Heart right ventricle (tissue), 16 donors: ENCODE results near the gene MAST2. TPM values are rescaled to one million over a fixed set of nuclear protein-coding genes. Genes with fewer than 3 reads are reported as not detected.

Experiments used
- ATAC-seq, 8 donors: fragments of 200-7000 bp; cut with Tn5 transposase; one replicate each; pipeline ENCODE4 v1.9.1; 2020; ENCODE audit warnings: mild to moderate bottlenecking in 8 of 8, moderate library complexity in 8 of 8, moderate number of reproducible peaks in 1 of 8
- DNase-seq, 2 donors: peaks; one replicate each; pipeline ENCODE4 v3.0.0-alpha.2; 2020
- H3K27ac ChIP-seq, 10 donors: fragments of 200-600 bp; sonication (generic) in 2 of 10; one replicate each; pipeline versions ENCODE4 v1.5.0 to v1.8.0; 2020 to 2022; ENCODE audit warnings: mild to moderate bottlenecking in 3 of 10
- H3K27me3 ChIP-seq, 7 donors: fragments of 200-600 bp; one replicate each; pipeline ENCODE4 v1.8.0; 2021 to 2022; ENCODE audit warnings: mild to moderate bottlenecking in 2 of 7
- H3K36me3 ChIP-seq, 9 donors: fragments of 200-600 bp; sonication (generic) in 1 of 9; one replicate each; pipeline versions ENCODE4 v1.5.0 to v1.8.0; 2020 to 2022; ENCODE audit warnings: mild to moderate bottlenecking in 2 of 9
- H3K4me1 ChIP-seq, 9 donors: fragments of 200-600 bp; sonication (generic) in 1 of 9; one replicate each; pipeline versions ENCODE4 v1.5.0 to v1.8.0; 2020 to 2022; ENCODE audit warnings: mild to moderate bottlenecking in 4 of 9
- H3K4me3 ChIP-seq, 10 donors: fragments of 200-600 bp; sonication (generic) in 2 of 10; one replicate each; pipeline versions ENCODE4 v1.5.0 to v1.8.0; 2020 to 2022; ENCODE audit warnings: mild to moderate bottlenecking in 7 of 10, moderate library complexity in 2 of 10
- H3K9me3 ChIP-seq, 11 donors: fragments of 200-600 bp in 10 of 11; sonication (generic) in 2 of 11; one replicate each; pipeline versions ENCODE4 v1.5.0 to v1.8.0; 2013 to 2022; ENCODE audit warnings: mild to moderate bottlenecking in 2 of 11, control low read depth in 1 of 11, moderate library complexity in 1 of 11
- CTCF ChIP-seq, 9 donors: fragments of 200-600 bp; sonication (generic) in 2 of 9; IDR thresholded peaks; one replicate each; pipeline versions ENCODE4 v1.5.0 to v1.8.0; 2021 to 2022; ENCODE audit warnings: antibody characterized with exemption in 9 of 9, mild to moderate bottlenecking in 5 of 9, moderate library complexity in 1 of 9
- WGBS, 2 donors: extraction: QIAGEN DNeasy Blood & Tissue Kit; methylation state at CpG; one replicate each; pipeline ENCODE4 v1.1.7; 2013; ENCODE audit warnings: inconsistent platforms in 1 of 2; 5-methylcytosine and 5-hydroxymethylcytosine counted together
- intact Hi-C, 10 donors: fragments of 100-400 bp; cut with DNase I; formaldehyde crosslinking; loops; one replicate each; pipeline versions ENCODE4 v1.11.1 to v1.14.2; 2022
- polyA plus RNA-seq, 2 donors: library from polyadenylated mRNA; stranded (reverse); fragments of 200-250 nt; gene quantifications; one replicate each; pipeline ENCODE4 v1.2.3, GENCODE V29; 2013
- total RNA-seq, 10 donors: library from RNA; stranded (reverse); fragmentation: NEBNext Ultra II Directional in 3 of 10; extraction: Animal tissue kit (Norgen Biotek cat#: 25700) in 3 of 10; gene quantifications; one replicate each; pipeline versions ENCODE4 v1.2.1 to v1.2.4, GENCODE V29; 2021 to 2023
- donor health status: Arrhythmogenic right ventricular cardiomyopathy.
- donor health status: ischemic (EF 13 %, LVEDD 7.1; RV severe dilation, severe dysfunction).
- donor health status: healthy with polysubstance abuse.
- donor health status: DM: no; HTN: yes; CAD: no.
- donor health status: DM: no; HTN: no; CAD: no.
- donor health status: ischemic (EF 25% LVEDD 6.9; RV normal size, moderate dysfunction).
- donor health status: ischemic (EF 25% LVEDD 5.7; RV mildly dilated, moderate dysfunction).
- donor health status: healthy.
- donor health status: DM: yes; HTN: yes; CAD: no.
- donor health status: Ischemic cardiomyopathy.
- donor health status: ischemic (EF 35%, LVEDD 5.7; RV mildly dilated, moderate dysfunction).
- donor health status: nonischemic (EF 11% LVEDD 7.7; RV severe dilation, severe dysfunction).
- donor health status: DM: yes; HTN: yes; CAD: no.
- donor health status: PGD.
- donor health status: ischemic (EF 29% LVEDD 5.4; RV normal size, mild dysfunction).
- donor health status: nonischemic (EF 23%, LVEDD 6.1; RV moderate dilation, normal function).

Gene MAST2
- total and polyA plus RNA-seq, 12 donors, result 66.4 to 129 (median 83.2) TPM

GRCh38 chr1:45979074-45979777 lies 175.8 kb downstream of the MAST2 start:
- no peak overlapping the region for H3K4me3 ChIP-seq
- H3K27ac ChIP-seq, result no peak overlapping the region
- DNase-seq (no peak), ATAC-seq (no peak)
- no peaks in the 10 kb centered on the region for H3K27me3 ChIP-seq
- H3K36me3 ChIP-seq, result peaks cover 0 to 12% (median 0%) of the 10 kb centered on the region in 9 donors
- intact Hi-C loops, result no loop called here
- WGBS, 2 donors, result 75 to 77% methylated on average over 2 of the region's 2 CpGs
- peaks cover 0 to 14% (median 0%) of the 10 kb centered on the region in 11 donors for H3K9me3 ChIP-seq
- TF ChIP-seq CTCF (IDR thresholded peaks at IDR 0.05), result no peak
- H3K4me1 ChIP-seq, result no peaks in the 10 kb centered on the region

GRCh38 chr1:45979778-45980176 lies 176.4 kb downstream of the MAST2 start:
- WGBS, 2 donors, result 96 to 98% methylated on average over 5 of the region's 5 CpGs
- H3K9me3 ChIP-seq, result peaks cover 0 to 14% (median 0%) of the 10 kb centered on the region in 11 donors
- no peaks in the 10 kb centered on the region for H3K27me3 ChIP-seq
- TF ChIP-seq CTCF (IDR thresholded peaks at IDR 0.05), result no peak
- H3K27ac ChIP-seq, result no peak overlapping the region
- ATAC-seq (no peak), DNase-seq (no peak)
- H3K36me3 ChIP-seq, result peaks cover 0 to 18% (median 0%) of the 10 kb centered on the region in 9 donors
- intact Hi-C loops, result no loop called here
- no peak overlapping the region for H3K4me3 ChIP-seq
- H3K4me1 ChIP-seq, result no peaks in the 10 kb centered on the region

- no peaks in the 10 kb centered on the region for H3K27me3 ChIP-seq
- 86% methylated on average over 2 of the region's 2 CpGs for WGBS, 2 donors
- H3K27ac ChIP-seq, result no peak overlapping the region
- H3K4me3 ChIP-seq, result no peak overlapping the region
- TF ChIP-seq CTCF (IDR thresholded peaks at IDR 0.05), result no peak
- no peak for ATAC-seq
- no peaks in the 10 kb centered on the region for H3K4me1 ChIP-seq
- intact Hi-C loops, result no loop called here
- H3K36me3 ChIP-seq, result peaks cover 0 to 24% (median 0%) of the 10 kb centered on the region in 9 donors
- H3K9me3 ChIP-seq, result peaks cover 0 to 14% (median 0%) of the 10 kb centered on the region in 11 donors
- no peak for DNase-seq
Observed at GRCh38 chr1:45982359-45982758, 178.9 kb downstream of the MAST2 start.

- H3K4me1 ChIP-seq, result no peaks in the 10 kb centered on the region
- no peak overlapping the region for H3K27ac ChIP-seq
- ATAC-seq (no peak), DNase-seq (no peak)
- H3K36me3 ChIP-seq, result peaks cover 0 to 24% (median 0%) of the 10 kb centered on the region in 9 donors
- intact Hi-C loops, result no loop called here
- no peak overlapping the region for H3K4me3 ChIP-seq
- H3K27me3 ChIP-seq, result no peaks in the 10 kb centered on the region
- peaks cover 0 to 14% (median 0%) of the 10 kb centered on the region in 11 donors for H3K9me3 ChIP-seq
- no peak for TF ChIP-seq CTCF (IDR thresholded peaks at IDR 0.05)
Observed at GRCh38 chr1:45983967-45984366, 180.6 kb downstream of the MAST2 start.
